Muscle of back (tissue), 11 donors: ENCODE results near the gene ITPR1. TPM values are rescaled to one million over a fixed set of nuclear protein-coding genes. Genes with fewer than 3 reads are reported as not detected.
A peak's percentile ranks its signal among the peaks of the same experiment; 100 is the strongest.

Experiments
- DNase-seq, 3 donors: peaks; one replicate each; pipeline versions ENCODE4 v3.0.0 to v3.0.0-alpha.2; 2013
- polyA plus RNA-seq, 10 donors: library from polyadenylated mRNA; unstranded; fragments of 120-200 nt; gene quantifications; one replicate each; pipeline ENCODE4 v1.2.1, GENCODE V29; 2013; ENCODE audit not compliant: insufficient read length in 10 of 10

ITPR1 gene
- polyA plus RNA-seq, 10 donors = 16.2 to 25.2 (median 20.5) TPM

- DNase-seq = peak; percentile 36 to 75 (median 36)
These were observed 39.5 kb downstream of the ITPR1 start for GRCh38 chr3:4532535-4533112.

GRCh38 chr3:4533489-4534443 is 40.6 kb downstream of the ITPR1 start:
- no peak for DNase-seq

- no peak for DNase-seq
These were observed 41.8 kb downstream of the ITPR1 start for GRCh38 chr3:4534906-4535305.

GRCh38 chr3:4536260-4536659 is 43.1 kb downstream of the ITPR1 start:
- no peak for DNase-seq

GRCh38 chr3:4540267-4540666 is 47.1 kb downstream of the ITPR1 start:
- no peak for DNase-seq

- DNase-seq = no peak
These were observed 50.0 kb downstream of the ITPR1 start for GRCh38 chr3:4543110-4543509.

GRCh38 chr3:4546346-4547178 is 53.4 kb downstream of the ITPR1 start:
- DNase-seq = no peak

GRCh38 chr3:4547799-4548198 is 54.7 kb downstream of the ITPR1 start:
- DNase-seq = no peak

- DNase-seq = no peak
These were observed 55.2 kb downstream of the ITPR1 start for GRCh38 chr3:4548356-4548755.

GRCh38 chr3:4548780-4549179 is 55.6 kb downstream of the ITPR1 start:
- DNase-seq = no peak

- no peak for DNase-seq
These were observed 56.7 kb downstream of the ITPR1 start for GRCh38 chr3:4549896-4550295.

- no peak for DNase-seq
These were observed 58.0 kb downstream of the ITPR1 start for GRCh38 chr3:4551051-4551711.

GRCh38 chr3:4551794-4552442 is 58.8 kb downstream of the ITPR1 start:
- DNase-seq = no peak

GRCh38 chr3:4552811-4553210 is 59.7 kb downstream of the ITPR1 start:
- DNase-seq = no peak

- DNase-seq = no peak
These were observed 68.5 kb downstream of the ITPR1 start for GRCh38 chr3:4561661-4562060.

GRCh38 chr3:4562595-4562994 is 69.4 kb downstream of the ITPR1 start:
- no peak for DNase-seq

- DNase-seq = no peak
These were observed 71.1 kb downstream of the ITPR1 start for GRCh38 chr3:4564270-4564669.

- DNase-seq = no peak
These were observed 71.9 kb downstream of the ITPR1 start for GRCh38 chr3:4564928-4565586.

- no peak for DNase-seq
These were observed 72.8 kb downstream of the ITPR1 start for GRCh38 chr3:4565809-4566501.

- no peak for DNase-seq
These were observed 75.7 kb downstream of the ITPR1 start for GRCh38 chr3:4568841-4569240.
